H1 (cell line): ENCODE data around the gene RPS15.

Source experiments
- ATF3 ChIP-seq: IDR thresholded peaks from 2 replicates; pipeline ENCODE4 v1.6.1; 2011; ENCODE audit warnings: low read depth, mild to moderate bottlenecking, low read length; ENCODE audit not compliant: insufficient read depth
- BRCA1 ChIP-seq: IDR thresholded peaks from 2 replicates; pipeline ENCODE4 v1.6.1; 2012; ENCODE audit warnings: low read depth, low read length, improper control_type of control experiment
- CTCF ChIP-seq, 3 experiments: IDR thresholded peaks; 1 replicate in 2 of 3; 2 replicates in 1 of 3; pipeline versions ENCODE4 v1.5.1 to v1.6.1; 2011; ENCODE audit warnings: low read length in 3 of 3, mild to moderate bottlenecking in 3 of 3, inconsistent platforms in 2 of 3, low read depth in 1 of 3, moderate library complexity in 1 of 3; ENCODE audit not compliant: insufficient read depth in 1 of 3; ENCODE audit errors: control extremely low read depth in 1 of 3
- MAFK ChIP-seq: IDR thresholded peaks from 2 replicates; pipeline ENCODE4 v1.6.1; 2012; ENCODE audit warnings: low read depth, mild to moderate bottlenecking, improper control_type of control experiment, low read length
- NANOG ChIP-seq: IDR thresholded peaks from 2 replicates; pipeline ENCODE4 v1.6.1; 2011; ENCODE audit warnings: low read length, low read depth, mild to moderate bottlenecking, inconsistent platforms; ENCODE audit not compliant: insufficient read depth, poor library complexity, severe bottlenecking
- POLR2A ChIP-seq, 2 experiments: IDR thresholded peaks; 1 replicate in 1 of 2; 2 replicates in 1 of 2; pipeline ENCODE4 v1.6.1; 2011; ENCODE audit warnings: low read depth in 2 of 2, low read length in 2 of 2, mild to moderate bottlenecking in 2 of 2; ENCODE audit errors: control extremely low read depth in 1 of 2
- POLR2AphosphoS5 ChIP-seq: IDR thresholded peaks from 2 replicates; pipeline ENCODE4 v1.6.1; 2011; ENCODE audit warnings: low read depth, low read length
- SAP30 ChIP-seq: fragments of 300-600 bp; sonication (generic); IDR thresholded peaks from 2 replicates; pipeline ENCODE4 v1.7.1; 2012; ENCODE audit warnings: low read length, moderate library complexity, mild to moderate bottlenecking, inconsistent platforms; ENCODE audit not compliant: insufficient read depth, insufficient replicate concordance
- SIRT6 ChIP-seq: IDR thresholded peaks from one replicate; pipeline ENCODE4 v1.7.1; 2012; ENCODE audit warnings: low read length, inconsistent platforms
- USF2 ChIP-seq: IDR thresholded peaks from 2 replicates; pipeline ENCODE4 v1.6.1; 2011; ENCODE audit warnings: low read length, improper control_type of control experiment
- ZNF274 ChIP-seq: IDR thresholded peaks from 2 replicates; pipeline ENCODE4 v1.7.0; 2012; ENCODE audit warnings: low read length, borderline replicate concordance; ENCODE audit errors: extremely low read depth

- TF ChIP-seq ATF3 (no peak), CTCF (IDR thresholded peaks at IDR 0.05; ENCODE audit: control extremely low read depth in 1 of 3, insufficient read depth in 1 of 3, low read depth in 1 of 3, low read length in 3 of 3) (no peak), ZNF274 (no peak), BRCA1 (no peak), SAP30 (no peak), POLR2A (IDR thresholded peaks at IDR 0.05; ENCODE audit: control extremely low read depth in 1 of 2, low read depth in 2 of 2, low read length in 2 of 2) (no peak), SIRT6 (no peak), MAFK (no peak), POLR2AphosphoS5 (no peak), NANOG (no peak), USF2 (no peak)
These were observed 41.2 kb upstream of the RPS15 start for GRCh38 chr19:1396768-1397679.
